ENCODE results near the gene DOCK3. TPM values are rescaled to one million over a fixed set of nuclear protein-coding genes. Genes with fewer than 3 reads are reported as not detected.
"Not testable (repeated sequence)": the region's sequence is repeated elsewhere in the genome, so short reads cannot be mapped to it uniquely, and the experiment has no call there.

The DOCK3 gene
- total RNA-seq, 8 experiments from 2014 or later: 1.0 to 17.3 (median 9.7) TPM

- ATAC-seq (replicated peaks in 6 of 8): peak in 3 of 8 experiments; percentile 20 to 59 (median 20)
- Histone ChIP-seq H3K4me3 (no peak overlapping the region), H3K4me1 (replicated peaks in 1 of 2) (no peaks in the 10 kb centered on the region), H3K27ac (no peak overlapping the region)
- in situ Hi-C loops (cut with MboI; ENCODE audit: low pct_unique_long_range_greater_than_20kb in 2 of 9, low sequenced_read_pairs in 9 of 9, unreplicated experiment in 9 of 9): no loop called here
- whole genome bisulfite sequencing, 10 experiments: 24 to 97% (median 71%) methylated on average over 1 to 5 of the region's 5 CpGs; no CpG with 5 or more reads in 1 of the 10 experiments
These were observed 210.5 kb downstream of the DOCK3 start for GRCh38 chr3:50885070-50885850.

DNA sequence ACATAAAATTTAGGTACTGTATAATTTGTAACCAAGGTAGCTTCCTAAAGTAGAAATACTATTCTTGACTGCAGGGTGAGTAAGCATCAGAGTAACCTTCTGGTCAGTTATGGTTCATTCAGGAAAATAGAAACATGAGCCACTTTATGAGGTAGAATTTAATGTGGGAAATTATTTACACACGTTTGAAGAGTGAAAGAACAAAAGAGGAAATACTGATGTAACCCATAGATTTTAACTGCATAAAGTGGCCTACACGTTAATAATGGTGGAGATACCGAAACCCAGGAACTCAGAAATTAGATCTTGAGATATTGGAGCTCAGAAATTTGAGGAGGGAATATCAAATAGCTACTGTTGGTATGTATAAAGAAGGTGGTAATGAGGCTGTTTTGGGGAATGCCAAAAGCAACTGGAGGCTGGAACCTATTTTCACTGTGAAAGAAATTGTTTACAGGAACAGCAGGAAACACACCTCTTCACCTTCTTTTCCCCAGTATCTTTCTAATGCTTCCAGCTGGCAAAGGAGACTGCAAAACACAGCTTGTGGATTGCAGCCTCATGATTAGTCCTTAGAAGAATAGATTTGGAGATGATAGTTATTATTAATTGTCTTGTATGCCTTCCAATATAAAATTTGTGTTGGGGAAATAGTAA, 216.1 kb downstream of the DOCK3 start:
- Histone ChIP-seq H3K4me3 (no peak overlapping the region), H3K27ac (no peak overlapping the region), H3K4me1 (replicated peaks in 1 of 2) (no peaks in the 10 kb centered on the region)
- ATAC-seq (replicated peaks in 6 of 8): no peak
- in situ Hi-C loops (cut with MboI; ENCODE audit: low pct_unique_long_range_greater_than_20kb in 2 of 9, low sequenced_read_pairs in 9 of 9, unreplicated experiment in 9 of 9): no loop called here
- 20 to 75% (median 46%) methylated on average over 1 to 3 of the region's 3 CpGs for WGBS, 10 experiments

GRCh38 chr3:50901097-50901496, 226.4 kb downstream of the DOCK3 start:
- H3K4me1 ChIP-seq (replicated peaks in 1 of 2); H3K27ac ChIP-seq; H3K4me3 ChIP-seq; in situ Hi-C loops (cut with MboI; ENCODE audit: low pct_unique_long_range_greater_than_20kb in 2 of 9, low sequenced_read_pairs in 9 of 9, unreplicated experiment in 9 of 9): not testable (repeated sequence)
- ATAC-seq (replicated peaks in 6 of 8): peak in 3 of 8 experiments; percentile 41 to 78 (median 64)
- WGBS, 10 experiments: 0% methylated on average over 1 of the region's 1 CpG; no CpG with 5 or more reads in 6 of the 10 experiments

- Histone ChIP-seq H3K4me1 (replicated peaks in 1 of 2) (no peaks in the 10 kb centered on the region), H3K4me3 (no peak overlapping the region), H3K27ac (no peak overlapping the region)
- ATAC-seq (replicated peaks in 6 of 8): peak in 3 of 8 experiments; percentile 16 to 49 (median 35)
- in situ Hi-C loops (cut with MboI; ENCODE audit: low pct_unique_long_range_greater_than_20kb in 2 of 9, low sequenced_read_pairs in 9 of 9, unreplicated experiment in 9 of 9): no loop called here
- WGBS, 10 experiments: 5 to 100% (median 77%) methylated on average over 1 to 6 of the region's 6 CpGs; no CpG with 5 or more reads in 5 of the 10 experiments
These were observed 238.0 kb downstream of the DOCK3 start for GRCh38 chr3:50912746-50913145.

DNA sequence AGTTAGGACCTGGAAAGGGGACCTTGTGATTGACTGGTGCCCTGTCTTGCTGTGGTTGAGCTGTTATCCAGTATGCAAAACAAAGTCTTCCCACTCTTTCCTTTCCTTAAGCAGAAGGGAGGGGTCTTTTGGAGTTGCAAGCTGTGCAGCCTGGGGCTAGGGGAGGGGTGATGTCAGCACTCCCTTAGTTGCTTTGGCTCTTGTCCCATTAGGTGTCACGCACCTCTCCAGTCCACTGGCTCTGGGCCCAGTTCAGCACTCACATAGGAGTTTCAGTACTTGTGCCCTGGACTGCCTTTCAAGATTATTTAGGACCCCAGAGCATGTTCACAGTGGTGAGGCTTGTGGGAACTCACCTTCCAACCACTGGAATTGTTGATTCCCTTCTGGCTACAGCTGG, 238.5 kb downstream of the DOCK3 start:
- in situ Hi-C loops (cut with MboI; ENCODE audit: low pct_unique_long_range_greater_than_20kb in 2 of 9, low sequenced_read_pairs in 9 of 9, unreplicated experiment in 9 of 9): no loop called here
- peak in 4 of 8 experiments; percentile 59 to 85 (median 74) for ATAC-seq (replicated peaks in 6 of 8)
- Histone ChIP-seq H3K27ac (no peak overlapping the region), H3K4me3 (no peak overlapping the region), H3K4me1 (replicated peaks in 1 of 2) (no peaks in the 10 kb centered on the region)
- WGBS, 10 experiments: 0 to 80% methylated on average over 1 of the region's 1 CpG; no CpG with 5 or more reads in 8 of the 10 experiments

GRCh38 chr3:50922071-50922470, 247.3 kb downstream of the DOCK3 start:
- ATAC-seq (replicated peaks in 6 of 8); H3K4me3 ChIP-seq; in situ Hi-C loops (cut with MboI; ENCODE audit: low pct_unique_long_range_greater_than_20kb in 2 of 9, low sequenced_read_pairs in 9 of 9, unreplicated experiment in 9 of 9); H3K4me1 ChIP-seq (replicated peaks in 1 of 2); H3K27ac ChIP-seq: not testable (repeated sequence)
- WGBS, 10 experiments: 63 to 83% methylated on average over 2 to 4 of the region's 5 CpGs; no CpG with 5 or more reads in 8 of the 10 experiments

DNA sequence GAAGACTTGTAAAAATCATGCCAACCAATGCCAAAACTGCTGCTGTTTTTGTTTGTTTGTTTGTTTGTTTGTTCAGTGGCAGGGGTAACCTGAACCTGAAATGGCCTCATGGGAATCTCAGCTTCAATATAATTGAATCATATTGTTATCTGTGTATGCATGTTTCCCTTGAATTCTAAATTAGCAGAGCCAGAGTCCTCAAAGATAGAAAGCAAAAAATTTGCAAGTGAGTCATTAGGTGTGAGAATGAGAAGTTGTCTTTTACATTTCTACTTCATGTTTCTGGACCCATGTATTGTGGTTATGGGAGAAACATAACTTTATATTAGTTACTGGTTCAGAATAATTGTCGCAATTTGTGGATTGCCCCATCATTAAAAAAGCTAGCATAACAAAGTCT, 249.2 kb downstream of the DOCK3 start:
- Histone ChIP-seq H3K4me1 (replicated peaks in 1 of 2) (no peaks in the 10 kb centered on the region), H3K4me3 (no peak overlapping the region), H3K27ac (no peak overlapping the region)
- WGBS, 10 experiments: 0 to 91% (median 82%) methylated on average over 1 of the region's 1 CpG; no CpG with 5 or more reads in 2 of the 10 experiments
- peak in 2 of 8 experiments; percentile 76 to 82 for ATAC-seq (replicated peaks in 6 of 8)
- in situ Hi-C loops (cut with MboI; ENCODE audit: low pct_unique_long_range_greater_than_20kb in 2 of 9, low sequenced_read_pairs in 9 of 9, unreplicated experiment in 9 of 9): no loop called here

GRCh38 chr3:50924638-50925037, 249.9 kb downstream of the DOCK3 start:
- in situ Hi-C loops (cut with MboI; ENCODE audit: low pct_unique_long_range_greater_than_20kb in 2 of 9, low sequenced_read_pairs in 9 of 9, unreplicated experiment in 9 of 9): no loop called here
- H3K27ac ChIP-seq: no peak overlapping the region
- ATAC-seq (replicated peaks in 6 of 8): peak in 2 of 8 experiments; percentile 23 to 49
- no peak overlapping the region for H3K4me3 ChIP-seq
- no peaks in the 10 kb centered on the region for H3K4me1 ChIP-seq (replicated peaks in 1 of 2)
- WGBS, 10 experiments: 44 to 100% (median 77%) methylated on average over 1 to 2 of the region's 2 CpGs; no CpG with 5 or more reads in 3 of the 10 experiments

GRCh38 chr3:50926868-50927267, 252.1 kb downstream of the DOCK3 start:
- WGBS, 10 experiments: 22 to 67% (median 42%) methylated on average over 1 to 2 of the region's 2 CpGs; no CpG with 5 or more reads in 2 of the 10 experiments
- peak in 2 of 8 experiments; percentile 14 to 41 for ATAC-seq (replicated peaks in 6 of 8)
- H3K4me3 ChIP-seq: no peak overlapping the region
- no peak overlapping the region for H3K27ac ChIP-seq
- H3K4me1 ChIP-seq (replicated peaks in 1 of 2): no peaks in the 10 kb centered on the region
- in situ Hi-C loops (cut with MboI; ENCODE audit: low pct_unique_long_range_greater_than_20kb in 2 of 9, low sequenced_read_pairs in 9 of 9, unreplicated experiment in 9 of 9): no loop called here

- Histone ChIP-seq H3K27ac (no peak overlapping the region), H3K4me3 (no peak overlapping the region), H3K4me1 (replicated peaks in 1 of 2) (no peaks in the 10 kb centered on the region)
- no peak for ATAC-seq (replicated peaks in 6 of 8)
- 78 to 100% (median 94%) methylated on average over 1 to 6 of the region's 20 CpGs; no CpG with 5 or more reads in 6 of the 10 experiments for WGBS, 10 experiments
- in situ Hi-C loops (cut with MboI; ENCODE audit: low pct_unique_long_range_greater_than_20kb in 2 of 9, low sequenced_read_pairs in 9 of 9, unreplicated experiment in 9 of 9): no loop called here
These were observed 255.9 kb downstream of the DOCK3 start for GRCh38 chr3:50930371-50931208.

DNA sequence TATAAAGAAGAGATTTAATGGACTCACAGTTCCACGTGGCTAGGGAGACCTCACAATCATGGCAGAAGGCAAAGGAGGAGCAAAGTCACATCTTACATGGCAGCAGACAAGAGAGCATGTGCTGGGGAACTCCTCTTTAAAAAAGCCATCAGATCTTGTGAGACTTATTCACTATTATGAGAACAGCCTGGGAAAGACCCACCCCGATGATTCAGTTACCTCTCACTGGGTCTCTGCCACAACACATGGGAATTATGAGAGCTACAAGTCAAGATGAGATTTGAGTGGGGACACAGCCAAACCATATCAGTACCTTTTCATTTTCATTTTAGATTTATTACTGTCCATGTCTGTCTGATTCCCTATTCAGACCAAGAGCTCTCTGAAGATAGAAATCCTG, 258.2 kb downstream of the DOCK3 start:
- H3K4me1 ChIP-seq (replicated peaks in 1 of 2); ATAC-seq (replicated peaks in 6 of 8); H3K27ac ChIP-seq; H3K4me3 ChIP-seq; in situ Hi-C loops (cut with MboI; ENCODE audit: low pct_unique_long_range_greater_than_20kb in 2 of 9, low sequenced_read_pairs in 9 of 9, unreplicated experiment in 9 of 9): not testable (repeated sequence)
- WGBS, 10 experiments: 8 to 86% (median 70%) methylated on average over 2 of the region's 2 CpGs; no CpG with 5 or more reads in 4 of the 10 experiments

- ATAC-seq (replicated peaks in 6 of 8): no peak
- Histone ChIP-seq H3K27ac (no peak overlapping the region), H3K4me3 (no peak overlapping the region), H3K4me1 (replicated peaks in 1 of 2) (no peaks in the 10 kb centered on the region)
- in situ Hi-C loops (cut with MboI; ENCODE audit: low pct_unique_long_range_greater_than_20kb in 2 of 9, low sequenced_read_pairs in 9 of 9, unreplicated experiment in 9 of 9): no loop called here
- WGBS, 10 experiments: 36 to 100% (median 96%) methylated on average over 2 of the region's 2 CpGs; no CpG with 5 or more reads in 1 of the 10 experiments
These were observed 261.7 kb downstream of the DOCK3 start for GRCh38 chr3:50936389-50936788.
